GM23248 (cell line): ENCODE measurements around the gene SCN4A.

ENCODE experiments used
- EZH2 ChIP-seq: fragments of 200-600 bp; sonication (generic); IDR thresholded peaks from 2 replicates; pipeline ENCODE4 v1.6.1; 2018; ENCODE audit warnings: antibody characterized with exemption, mild to moderate bottlenecking; ENCODE audit not compliant: insufficient read depth, poor library complexity, severe bottlenecking
- EZH2phosphoT487 ChIP-seq: fragments of 200-600 bp; sonication (generic); IDR thresholded peaks from 2 replicates; pipeline ENCODE4 v1.6.1; 2018; ENCODE audit warnings: antibody characterized with exemption, moderate library complexity, mild to moderate bottlenecking, low read depth; ENCODE audit not compliant: insufficient read depth

DNA sequence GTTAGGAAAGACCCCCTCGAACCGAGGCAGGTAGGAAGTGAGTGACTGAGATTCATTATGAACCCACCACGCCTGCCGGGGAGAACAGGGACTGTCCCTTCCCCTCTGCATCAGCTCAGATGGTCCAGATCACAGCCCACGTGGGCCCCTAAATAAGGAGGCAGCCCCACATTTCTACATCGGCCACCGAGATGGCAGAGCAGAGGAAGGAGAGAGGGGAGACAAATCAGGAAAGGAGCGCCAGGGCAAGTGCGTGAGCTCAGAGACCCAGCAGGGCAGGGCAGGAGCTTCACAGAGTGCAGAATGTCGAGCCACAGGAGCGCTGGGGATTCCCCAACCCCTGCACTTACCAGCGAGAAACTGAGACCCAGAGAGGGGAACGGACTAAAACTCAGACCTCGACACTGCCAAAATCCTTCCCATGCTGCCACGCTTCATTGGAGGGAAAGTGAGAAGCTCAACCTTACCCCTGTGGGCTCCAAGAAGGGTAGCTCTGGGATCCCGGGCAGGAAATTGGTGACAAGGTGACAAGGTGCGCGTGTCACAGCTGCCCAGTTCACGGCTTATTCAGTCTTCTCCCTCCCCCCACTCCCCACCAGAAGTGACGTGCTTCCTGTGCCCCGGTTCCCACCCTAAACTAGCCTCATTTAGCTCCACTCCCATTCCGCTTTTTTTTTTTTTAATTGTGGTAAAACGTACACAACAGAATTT, 47.5 kb upstream of the SCN4A start, which contains the start of gene ICAM2:
- no peak for TF ChIP-seq EZH2
- no peak for TF ChIP-seq EZH2phosphoT487
